ENCODE measurements around the gene RAB34.
"Not testable (repeated sequence)": the region's sequence is repeated elsewhere in the genome, so short reads cannot be mapped to it uniquely, and the experiment has no call there.

RAB34 gene

DNA sequence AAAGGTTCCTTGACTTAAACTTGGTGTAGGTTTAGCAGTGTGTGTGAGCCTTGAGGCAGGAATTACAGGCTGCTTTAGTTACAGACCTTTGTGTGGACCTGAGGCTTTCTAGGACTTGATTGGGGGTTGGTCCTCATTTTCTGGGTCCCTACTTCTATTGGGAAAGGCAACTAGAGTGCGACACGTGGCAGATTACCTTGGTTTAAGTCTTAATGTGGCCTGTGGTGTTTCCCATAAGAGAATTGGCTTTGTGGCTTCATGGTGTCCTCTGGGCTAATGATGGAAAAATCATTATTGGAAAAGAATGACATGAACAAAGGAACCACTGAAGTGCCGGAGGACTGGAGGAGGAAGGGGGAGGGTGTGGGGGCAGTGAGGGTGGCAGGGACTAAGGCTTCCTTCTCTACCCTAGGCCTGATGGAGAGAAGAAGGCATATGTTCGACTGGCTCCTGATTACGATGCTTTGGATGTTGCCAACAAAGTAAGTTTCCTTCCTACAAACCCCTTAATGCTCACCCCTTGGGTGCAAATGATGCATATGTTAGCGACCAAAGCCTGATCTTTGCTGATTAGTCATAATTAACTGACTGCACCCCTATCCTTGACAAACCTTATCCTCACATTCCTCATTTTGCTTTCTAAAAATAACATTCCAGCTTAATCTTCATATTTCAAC lies 5.6 kb upstream of the RAB34 start:
- no peak for DNase-seq

GRCh38 chr17:28722417-28723158 lies 4.9 kb upstream of the RAB34 start:
- DNase-seq = no peak
- Histone ChIP-seq H3K36me3 (peaks cover 36 to 38% (median 37%) of the 10 kb centered on the region in 3 donors), H3K4me1 (peaks cover 4 to 63% (median 53%) of the 10 kb centered on the region in 4 donors), H3K27me3 (no peaks in the 10 kb centered on the region), H3K27ac (no peak overlapping the region), H3K9me3 (no peaks in the 10 kb centered on the region), H3K4me3 (no peak overlapping the region)
- TF ChIP-seq, protein P1, sequence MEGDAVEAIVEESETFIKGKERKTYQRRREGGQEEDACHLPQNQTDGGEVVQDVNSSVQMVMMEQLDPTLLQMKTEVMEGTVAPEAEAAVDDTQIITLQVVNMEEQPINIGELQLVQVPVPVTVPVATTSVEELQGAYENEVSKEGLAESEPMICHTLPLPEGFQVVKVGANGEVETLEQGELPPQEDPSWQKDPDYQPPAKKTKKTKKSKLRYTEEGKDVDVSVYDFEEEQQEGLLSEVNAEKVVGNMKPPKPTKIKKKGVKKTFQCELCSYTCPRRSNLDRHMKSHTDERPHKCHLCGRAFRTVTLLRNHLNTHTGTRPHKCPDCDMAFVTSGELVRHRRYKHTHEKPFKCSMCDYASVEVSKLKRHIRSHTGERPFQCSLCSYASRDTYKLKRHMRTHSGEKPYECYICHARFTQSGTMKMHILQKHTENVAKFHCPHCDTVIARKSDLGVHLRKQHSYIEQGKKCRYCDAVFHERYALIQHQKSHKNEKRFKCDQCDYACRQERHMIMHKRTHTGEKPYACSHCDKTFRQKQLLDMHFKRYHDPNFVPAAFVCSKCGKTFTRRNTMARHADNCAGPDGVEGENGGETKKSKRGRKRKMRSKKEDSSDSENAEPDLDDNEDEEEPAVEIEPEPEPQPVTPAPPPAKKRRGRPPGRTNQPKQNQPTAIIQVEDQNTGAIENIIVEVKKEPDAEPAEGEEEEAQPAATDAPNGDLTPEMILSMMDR (IDR thresholded peaks at IDR 0.05) = no peak
- intact Hi-C loops (cut with DNase I; ENCODE audit: low total_unique reads) = no loop called here

More for the DNA sequence above, 5.6 kb upstream of the RAB34 start:
- Histone ChIP-seq H3K9me3 (no peaks in the 10 kb centered on the region), H3K4me1 (peaks cover 4 to 65% (median 50%) of the 10 kb centered on the region in 4 donors), H3K4me3 (no peak overlapping the region), H3K27ac (no peak overlapping the region), H3K36me3 (peaks cover 36 to 38% (median 37%) of the 10 kb centered on the region in 3 donors), H3K27me3 (no peaks in the 10 kb centered on the region)
- TF ChIP-seq, protein P1 (IDR thresholded peaks at IDR 0.05) = no peak
- intact Hi-C loops (cut with DNase I; ENCODE audit: low total_unique reads) = no loop called here

GRCh38 chr17:28720997-28721329 lies 3.3 kb upstream of the RAB34 start:
- Histone ChIP-seq H3K36me3 (peaks cover 36 to 38% (median 37%) of the 10 kb centered on the region in 3 donors), H3K27ac (peak overlapping the region; percentile 96 to 98), H3K4me1 (peaks cover 4 to 62% (median 54%) of the 10 kb centered on the region in 4 donors), H3K4me3 (peak overlapping the region; percentile 81 to 86)
- H3K9me3 ChIP-seq; DNase-seq; intact Hi-C loops (cut with DNase I; ENCODE audit: low total_unique reads); H3K27me3 ChIP-seq: not testable (repeated sequence)

- Histone ChIP-seq H3K36me3 (peaks cover 37 to 43% (median 39%) of the 10 kb centered on the region in 3 donors), H3K9me3 (no peaks in the 10 kb centered on the region), H3K27ac (peak overlapping the region; percentile 96 to 98), H3K4me1 (peaks cover 0 to 60% (median 53%) of the 10 kb centered on the region in 4 donors), H3K27me3 (no peaks in the 10 kb centered on the region), H3K4me3 (peak overlapping the region; percentile 81 to 86)
- intact Hi-C loops (cut with DNase I; ENCODE audit: low total_unique reads) = no loop called here
- TF ChIP-seq, protein P1 (IDR thresholded peaks at IDR 0.05) = no peak
- no peak for DNase-seq
Measured at GRCh38 chr17:28720247-28720996, 2.8 kb upstream of the RAB34 start.

GRCh38 chr17:28719021-28719433 lies 1.4 kb upstream of the RAB34 start:
- H3K36me3 ChIP-seq = peaks cover 43 to 50% (median 48%) of the 10 kb centered on the region in 3 donors
- intact Hi-C loops (cut with DNase I; ENCODE audit: low total_unique reads) = no loop called here
- no peaks in the 10 kb centered on the region for H3K27me3 ChIP-seq
- H3K27ac ChIP-seq = peak overlapping the region; percentile 96 to 98
- peaks cover 0 to 54% (median 49%) of the 10 kb centered on the region in 4 donors for H3K4me1 ChIP-seq
- H3K4me3 ChIP-seq = peak overlapping the region; percentile 81 to 86
- no peaks in the 10 kb centered on the region for H3K9me3 ChIP-seq
- no peak for DNase-seq
- TF ChIP-seq, protein P1 (IDR thresholded peaks at IDR 0.05) = no peak
